Liver (tissue), 9 donors: Measurements from ENCODE around the gene ATP2C2. TPM values are rescaled to one million over a fixed set of nuclear protein-coding genes. Genes with fewer than 3 reads are reported as not detected.

Experiments used
- DNase-seq: peaks from one replicate; pipeline ENCODE4 v3.0.0-alpha.2; 2017; ENCODE audit warnings: low spot score
- H3K27ac ChIP-seq, 2 donors: one replicate each; pipeline ENCODE4 v1.7.0; 2013; ENCODE audit warnings: inconsistent platforms in 2 of 2, low read length in 2 of 2, control low read depth in 1 of 2, low read depth in 1 of 2, mild to moderate bottlenecking in 1 of 2
- H3K27me3 ChIP-seq, 4 donors: one replicate each; pipeline versions ENCODE4 v1.6.1 to v1.7.0; 2013; ENCODE audit warnings: low read length in 3 of 4, inconsistent platforms in 1 of 4, mild to moderate bottlenecking in 1 of 4, moderate library complexity in 1 of 4; ENCODE audit not compliant: control insufficient read depth in 4 of 4, insufficient read depth in 4 of 4
- H3K36me3 ChIP-seq, 4 donors: one replicate each; pipeline versions ENCODE4 v1.6.1 to v1.7.0; 2013; ENCODE audit warnings: low read length in 3 of 4, mild to moderate bottlenecking in 3 of 4, low read depth in 1 of 4, moderate library complexity in 1 of 4; ENCODE audit not compliant: control insufficient read depth in 4 of 4, insufficient read depth in 3 of 4
- H3K4me1 ChIP-seq, 4 donors: one replicate each; pipeline versions ENCODE4 v1.6.1 to v1.7.0; 2013; ENCODE audit warnings: low read length in 3 of 4, mild to moderate bottlenecking in 3 of 4, moderate library complexity in 1 of 4; ENCODE audit not compliant: control insufficient read depth in 4 of 4, insufficient read depth in 4 of 4
- H3K4me3 ChIP-seq, 3 donors: one replicate each; pipeline versions ENCODE4 v1.6.1 to v1.7.0; 2013; ENCODE audit warnings: low read length in 3 of 3, control low read depth in 1 of 3, low read depth in 1 of 3, mild to moderate bottlenecking in 1 of 3
- H3K9ac ChIP-seq, 2 donors: one replicate each; pipeline ENCODE4 v1.7.0; 2013; ENCODE audit warnings: low read length in 2 of 2, mild to moderate bottlenecking in 2 of 2, moderate library complexity in 2 of 2, control low read depth in 1 of 2, low read depth in 1 of 2
- H3K9me3 ChIP-seq, 4 donors: one replicate each; pipeline versions ENCODE4 v1.6.1 to v1.7.0; 2013; ENCODE audit warnings: low read length in 3 of 4; ENCODE audit not compliant: control insufficient read depth in 4 of 4
- ATF3 ChIP-seq: IDR thresholded peaks from 2 replicates; pipeline ENCODE4 v1.6.1; 2016; ENCODE audit warnings: antibody characterized with exemption
- CTCF ChIP-seq: fragments of 150-350 bp; IDR thresholded peaks from 2 replicates; pipeline ENCODE4 v1.5.1; 2017; ENCODE audit warnings: improper control_type of control experiment, low read depth, low read length; ENCODE audit not compliant: missing input control
- EGR1 ChIP-seq, 2 donors: IDR thresholded peaks; 2 replicates each; pipeline ENCODE4 v1.6.1; 2016 to 2018; ENCODE audit warnings: antibody characterized with exemption in 2 of 2, low read depth in 2 of 2
- FOXA1 ChIP-seq: IDR thresholded peaks from 2 replicates; pipeline ENCODE4 v1.6.1; 2016; ENCODE audit warnings: antibody characterized with exemption
- FOXA2 ChIP-seq: IDR thresholded peaks from 2 replicates; pipeline ENCODE4 v1.6.1; 2016; ENCODE audit warnings: antibody characterized with exemption
- GABPA ChIP-seq, 2 donors: IDR thresholded peaks in 1 of 2; conservative IDR thresholded peaks in 1 of 2; 2 replicates each; pipeline ENCODE4 v1.6.1; 2016; ENCODE audit warnings: antibody characterized with exemption in 2 of 2, mild to moderate bottlenecking in 1 of 2, moderate library complexity in 1 of 2
- HNF4A ChIP-seq, 2 donors: conservative IDR thresholded peaks; 2 replicates each; pipeline ENCODE4 v1.6.1; 2016; ENCODE audit warnings: antibody characterized with exemption in 2 of 2, mild to moderate bottlenecking in 2 of 2
- HNF4G ChIP-seq: IDR thresholded peaks from 2 replicates; pipeline ENCODE4 v1.6.1; 2016; ENCODE audit warnings: antibody characterized with exemption
- JUND ChIP-seq, 2 donors: IDR thresholded peaks; 2 replicates each; pipeline ENCODE4 v1.6.1; 2016; ENCODE audit warnings: antibody characterized with exemption in 2 of 2
- MAX ChIP-seq: IDR thresholded peaks from 2 replicates; pipeline ENCODE4 v1.6.1; 2016; ENCODE audit warnings: antibody characterized with exemption
- NR2F2 ChIP-seq: IDR thresholded peaks from 2 replicates; pipeline ENCODE4 v1.6.1; 2016; ENCODE audit warnings: antibody characterized with exemption
- RAD21 ChIP-seq, 2 donors: IDR thresholded peaks; 2 replicates each; pipeline ENCODE4 v1.6.1; 2016; ENCODE audit warnings: antibody characterized with exemption in 2 of 2, mild to moderate bottlenecking in 2 of 2
- REST ChIP-seq: IDR thresholded peaks from 2 replicates; pipeline ENCODE4 v1.6.1; 2016; ENCODE audit warnings: antibody characterized with exemption, mild to moderate bottlenecking
- RXRA ChIP-seq, 2 donors: IDR thresholded peaks; 2 replicates each; pipeline ENCODE4 v1.6.1; 2017 to 2018; ENCODE audit warnings: antibody characterized with exemption in 2 of 2, mild to moderate bottlenecking in 1 of 2
- SP1 ChIP-seq: IDR thresholded peaks from 2 replicates; pipeline ENCODE4 v1.6.1; 2018; ENCODE audit warnings: antibody characterized with exemption, mild to moderate bottlenecking
- YY1 ChIP-seq: IDR thresholded peaks from 2 replicates; pipeline ENCODE4 v1.6.1; 2016; ENCODE audit warnings: antibody characterized with exemption, mild to moderate bottlenecking
- ZBTB33 ChIP-seq: IDR thresholded peaks from 2 replicates; pipeline ENCODE4 v1.6.1; 2016; ENCODE audit warnings: antibody characterized with exemption
- WGBS: extraction: QIAGEN DNeasy Blood & Tissue Kit; methylation state at CpG from one replicate; pipeline ENCODE4 v1.1.7; 2013; 5-methylcytosine and 5-hydroxymethylcytosine counted together
- polyA plus RNA-seq, 2 donors: library from polyadenylated mRNA; stranded (reverse) in 1 of 2; unstranded in 1 of 2; fragments of 200-250 nt in 1 of 2; fragments of >200 nt in 1 of 2; fragmentation: Nextera tagmentation in 1 of 2; extraction: Ambion mirVana in 1 of 2; gene quantifications; one replicate each; pipeline versions ENCODE4 v1.2.1 to v1.2.3, GENCODE V29; 2013 to 2015
- total RNA-seq, 2 donors: library from RNA; depleted of rRNA; stranded (reverse); fragments of >200 nt; gene quantifications; one replicate each; pipeline ENCODE4 v1.2.3, GENCODE V29; 2014
- donor health status: healthy.
- donor health status: healthy.
- donor health status: healthy.
- donor health status: healthy.
- donor health status: healthy.

The ATP2C2 gene
- total and polyA plus RNA-seq, 4 donors: 0.05 to 0.33 (median 0.22) TPM

GRCh38 chr16:84332975-84333684 lies 35.2 kb upstream of the ATP2C2 start:
- Histone ChIP-seq H3K9ac (no peak overlapping the region), H3K36me3 (no peaks in the 10 kb centered on the region), H3K27ac (no peak overlapping the region), H3K4me1 (no peaks in the 10 kb centered on the region), H3K9me3 (peaks cover 0 to 4% (median 0%) of the 10 kb centered on the region in 4 donors), H3K27me3 (no peaks in the 10 kb centered on the region), H3K4me3 (no peak overlapping the region)
- TF ChIP-seq ZBTB33 (no peak), NR2F2 (no peak), FOXA1 (no peak), JUND (IDR thresholded peaks at IDR 0.05) (no peak), MAX (no peak), RXRA (IDR thresholded peaks at IDR 0.05) (no peak), ATF3 (no peak)
- no peak for DNase-seq
- 61% methylated on average over 10 of the region's 10 CpGs for WGBS

GRCh38 chr16:84334058-84334457 lies 34.3 kb upstream of the ATP2C2 start:
- no peak for DNase-seq

More at GRCh38 chr16:84334058-84334457, 34.3 kb upstream of the ATP2C2 start:
- TF ChIP-seq SP1 (no peak), JUND (IDR thresholded peaks at IDR 0.05) (no peak), FOXA1 (no peak), HNF4G (no peak), RXRA (IDR thresholded peaks at IDR 0.05) (no peak), GABPA (IDR thresholded peaks at IDR 0.05 in 1 of 2, conservative IDR thresholded peaks at IDR 0.05 in 1 of 2) (no peak), REST (no peak), YY1 (no peak), FOXA2 (no peak), CTCF (no peak), HNF4A (conservative IDR thresholded peaks at IDR 0.05) (no peak), ZBTB33 (no peak), ATF3 (no peak), RAD21 (IDR thresholded peaks at IDR 0.05) (no peak), EGR1 (IDR thresholded peaks at IDR 0.05; ENCODE audit: low read depth in 2 of 2) (no peak), NR2F2 (no peak)
- Histone ChIP-seq H3K9ac (no peak overlapping the region), H3K4me3 (no peak overlapping the region), H3K36me3 (no peaks in the 10 kb centered on the region), H3K27ac (no peak overlapping the region), H3K27me3 (no peaks in the 10 kb centered on the region), H3K4me1 (no peaks in the 10 kb centered on the region), H3K9me3 (no peaks in the 10 kb centered on the region)
- WGBS: 71% methylated on average over 3 of the region's 3 CpGs
